NT2/D1 (cell line): ENCODE data around the gene CCR2.

ENCODE experiments used
- YY1 ChIP-seq: IDR thresholded peaks from 2 replicates; pipeline ENCODE4 v1.6.1; 2011; ENCODE audit not compliant: insufficient read length, insufficient read depth
- ZNF274 ChIP-seq: IDR thresholded peaks from 2 replicates; pipeline ENCODE4 v1.6.1; 2011; ENCODE audit warnings: mild to moderate bottlenecking, low read depth, low read length

GRCh38 chr3:46397111-46397510, 43.2 kb downstream of the CCR2 start:
- TF ChIP-seq YY1, result no peak
- no peak for TF ChIP-seq ZNF274
